Fibroblast of villous mesenchyme (primary cell): ENCODE results near the gene FGGY. TPM values are rescaled to one million over a fixed set of nuclear protein-coding genes. Genes with fewer than 3 reads are reported as not detected.

Source experiments
- DNase-seq: peaks from one replicate; pipeline ENCODE4 v3.0.0-alpha.2; 2010; ENCODE audit warnings: low read depth
- H3K4me3 ChIP-seq: 2 replicates; pipeline ENCODE4 v1.5.1; 2011; ENCODE audit warnings: low read depth, mild to moderate bottlenecking, low read length
- CTCF ChIP-seq: IDR thresholded peaks from 2 replicates; pipeline ENCODE4 v1.5.1; 2012; ENCODE audit warnings: low read depth, mild to moderate bottlenecking, low read length; ENCODE audit not compliant: insufficient read depth
- total RNA-seq: library from RNA; depleted of rRNA; stranded (reverse); fragments of >200 nt; gene quantifications from 2 replicates; pipeline ENCODE4 v1.2.3, GENCODE V29; 2012

Gene FGGY
- total RNA-seq, 1 donor = 11.7 TPM

GRCh38 chr1:59682396-59683080, 385.6 kb downstream of the FGGY start:
- no peak overlapping the region for H3K4me3 ChIP-seq
- TF ChIP-seq CTCF = no peak
- peak; percentile 44 for DNase-seq

GRCh38 chr1:59683197-59683596, 386.3 kb downstream of the FGGY start:
- peak; percentile 52 for DNase-seq
- TF ChIP-seq CTCF = no peak

GRCh38 chr1:59684698-59685097, 387.8 kb downstream of the FGGY start:
- no peak overlapping the region for H3K4me3 ChIP-seq
- TF ChIP-seq CTCF = no peak
- DNase-seq = no peak

More at GRCh38 chr1:59683197-59683596, 386.3 kb downstream of the FGGY start:
- H3K4me3 ChIP-seq = no peak overlapping the region

GRCh38 chr1:59685101-59685500, 388.2 kb downstream of the FGGY start:
- TF ChIP-seq CTCF = no peak
- no peak for DNase-seq
- no peak overlapping the region for H3K4me3 ChIP-seq

GRCh38 chr1:59685666-59686065, 388.8 kb downstream of the FGGY start:
- no peak for DNase-seq
- no peak for TF ChIP-seq CTCF
- no peak overlapping the region for H3K4me3 ChIP-seq

- H3K4me3 ChIP-seq = no peak overlapping the region
- TF ChIP-seq CTCF = no peak
- no peak for DNase-seq
Measured at GRCh38 chr1:59686170-59686569, 389.3 kb downstream of the FGGY start.

- no peak for TF ChIP-seq CTCF
- H3K4me3 ChIP-seq = no peak overlapping the region
- no peak for DNase-seq
Measured at GRCh38 chr1:59686574-59686973, 389.7 kb downstream of the FGGY start.
